DND-41 (cell line): ENCODE data around the gene ZXDC.

Source experiments
- EZH2 ChIP-seq: IDR thresholded peaks from 3 replicates; pipeline ENCODE4 v1.6.1; 2012; ENCODE audit warnings: borderline replicate concordance, low read depth, mild to moderate bottlenecking, moderate library complexity, low read length, inconsistent platforms; ENCODE audit not compliant: severe bottlenecking
- TF ChIP-seq, protein P1 (sequence below): IDR thresholded peaks from 2 replicates; pipeline ENCODE4 v1.5.1; 2012; ENCODE audit warnings: borderline replicate concordance, low read length, moderate library complexity, mild to moderate bottlenecking; ENCODE audit not compliant: poor library complexity, severe bottlenecking; ENCODE audit errors: extremely low read depth

DNA sequence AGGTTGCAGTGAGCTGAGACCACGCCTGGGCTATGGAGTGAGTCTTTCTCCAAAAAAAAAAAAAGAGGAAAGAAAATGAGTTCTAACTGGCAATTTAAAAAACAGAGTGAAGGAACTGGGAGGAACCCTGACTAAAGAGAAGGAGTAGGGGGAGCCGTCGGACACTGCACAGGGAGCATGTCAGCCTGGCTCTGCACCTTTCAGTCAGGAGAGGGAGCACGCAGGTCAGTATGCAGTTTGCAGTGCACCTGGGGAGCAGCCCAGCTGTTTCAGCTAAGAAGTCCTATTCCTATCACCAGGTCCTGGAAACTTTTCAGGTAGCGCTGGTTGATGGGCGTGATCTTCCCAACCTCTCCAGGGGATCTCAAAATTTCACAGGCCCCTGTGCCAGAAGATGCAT is 14.9 kb upstream of the ZXDC start:
- TF ChIP-seq, protein P1, sequence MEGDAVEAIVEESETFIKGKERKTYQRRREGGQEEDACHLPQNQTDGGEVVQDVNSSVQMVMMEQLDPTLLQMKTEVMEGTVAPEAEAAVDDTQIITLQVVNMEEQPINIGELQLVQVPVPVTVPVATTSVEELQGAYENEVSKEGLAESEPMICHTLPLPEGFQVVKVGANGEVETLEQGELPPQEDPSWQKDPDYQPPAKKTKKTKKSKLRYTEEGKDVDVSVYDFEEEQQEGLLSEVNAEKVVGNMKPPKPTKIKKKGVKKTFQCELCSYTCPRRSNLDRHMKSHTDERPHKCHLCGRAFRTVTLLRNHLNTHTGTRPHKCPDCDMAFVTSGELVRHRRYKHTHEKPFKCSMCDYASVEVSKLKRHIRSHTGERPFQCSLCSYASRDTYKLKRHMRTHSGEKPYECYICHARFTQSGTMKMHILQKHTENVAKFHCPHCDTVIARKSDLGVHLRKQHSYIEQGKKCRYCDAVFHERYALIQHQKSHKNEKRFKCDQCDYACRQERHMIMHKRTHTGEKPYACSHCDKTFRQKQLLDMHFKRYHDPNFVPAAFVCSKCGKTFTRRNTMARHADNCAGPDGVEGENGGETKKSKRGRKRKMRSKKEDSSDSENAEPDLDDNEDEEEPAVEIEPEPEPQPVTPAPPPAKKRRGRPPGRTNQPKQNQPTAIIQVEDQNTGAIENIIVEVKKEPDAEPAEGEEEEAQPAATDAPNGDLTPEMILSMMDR: no peak
- TF ChIP-seq EZH2: no peak
